Measurements from ENCODE around the gene WDR70. TPM values are rescaled to one million over a fixed set of nuclear protein-coding genes. Genes with fewer than 3 reads are reported as not detected.
"Not testable (repeated sequence)": the region's sequence is repeated elsewhere in the genome, so short reads cannot be mapped to it uniquely, and the experiment has no call there.

WDR70 gene
- total RNA-seq, 2 experiments from 2014 or later: 24.5 to 34.6 TPM

DNA sequence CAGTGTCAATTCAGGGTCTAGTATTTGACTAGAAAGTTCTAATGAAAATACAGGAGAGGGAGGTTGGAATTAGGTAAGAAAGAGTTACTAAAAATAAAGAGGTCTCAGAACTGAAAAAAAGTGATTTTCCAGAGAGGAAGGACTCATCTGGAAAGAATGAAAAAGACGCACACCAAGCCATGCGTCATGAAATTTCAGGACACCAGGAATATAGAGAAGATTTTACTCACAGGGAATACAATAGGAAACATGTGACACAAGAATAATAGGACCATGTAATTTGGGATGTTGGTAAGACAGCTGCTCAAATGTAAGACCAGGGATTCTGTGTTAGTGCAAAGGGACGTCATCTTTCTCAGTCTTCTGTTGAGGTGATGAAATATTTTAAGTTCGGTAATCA is 236.1 kb downstream of the WDR70 start:
- Mint-ChIP-seq H3K36me3 (ENCODE audit: low read depth) (peaks cover 83% of the 10 kb centered on the region), H3K9me3 (peaks cover 5% of the 10 kb centered on the region), H3K4me1 (ENCODE audit: low read depth) (no peaks in the 10 kb centered on the region), H3K27me3 (no peaks in the 10 kb centered on the region), H3K27ac (no peak overlapping the region), H3K4me3 (no peak overlapping the region)
- no peak overlapping the region for H3K27ac ChIP-seq (ENCODE audit: low read depth in 1 of 2, low read length in 2 of 2)
- H3K4me1 ChIP-seq (ENCODE audit: insufficient read depth, low read length): no peaks in the 10 kb centered on the region
- intact Hi-C loops (cut with DNase I, micrococcal nuclease): no loop called here
- ChIA-PET POLR2A (no interaction called here), CTCF (no interaction called here)
- no peaks in the 10 kb centered on the region for H3K36me3 ChIP-seq (ENCODE audit: insufficient read depth, low read length)
- H3K4me3 ChIP-seq (ENCODE audit: low read length): no peak overlapping the region
- H3K9me3 ChIP-seq (ENCODE audit: control insufficient read depth in 1 of 2, insufficient read depth in 1 of 2, low read length in 2 of 2): no peaks in the 10 kb centered on the region
- H3K27me3 ChIP-seq (ENCODE audit: control insufficient read depth in 1 of 2, insufficient read depth in 2 of 2, low read length in 2 of 2): no peaks in the 10 kb centered on the region
- DNase-seq (no peak), ATAC-seq (ENCODE audit: poor library complexity) (no peak)
- TF ChIP-seq, protein P1, sequence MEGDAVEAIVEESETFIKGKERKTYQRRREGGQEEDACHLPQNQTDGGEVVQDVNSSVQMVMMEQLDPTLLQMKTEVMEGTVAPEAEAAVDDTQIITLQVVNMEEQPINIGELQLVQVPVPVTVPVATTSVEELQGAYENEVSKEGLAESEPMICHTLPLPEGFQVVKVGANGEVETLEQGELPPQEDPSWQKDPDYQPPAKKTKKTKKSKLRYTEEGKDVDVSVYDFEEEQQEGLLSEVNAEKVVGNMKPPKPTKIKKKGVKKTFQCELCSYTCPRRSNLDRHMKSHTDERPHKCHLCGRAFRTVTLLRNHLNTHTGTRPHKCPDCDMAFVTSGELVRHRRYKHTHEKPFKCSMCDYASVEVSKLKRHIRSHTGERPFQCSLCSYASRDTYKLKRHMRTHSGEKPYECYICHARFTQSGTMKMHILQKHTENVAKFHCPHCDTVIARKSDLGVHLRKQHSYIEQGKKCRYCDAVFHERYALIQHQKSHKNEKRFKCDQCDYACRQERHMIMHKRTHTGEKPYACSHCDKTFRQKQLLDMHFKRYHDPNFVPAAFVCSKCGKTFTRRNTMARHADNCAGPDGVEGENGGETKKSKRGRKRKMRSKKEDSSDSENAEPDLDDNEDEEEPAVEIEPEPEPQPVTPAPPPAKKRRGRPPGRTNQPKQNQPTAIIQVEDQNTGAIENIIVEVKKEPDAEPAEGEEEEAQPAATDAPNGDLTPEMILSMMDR (IDR thresholded peaks at IDR 0.05): no peak

DNA sequence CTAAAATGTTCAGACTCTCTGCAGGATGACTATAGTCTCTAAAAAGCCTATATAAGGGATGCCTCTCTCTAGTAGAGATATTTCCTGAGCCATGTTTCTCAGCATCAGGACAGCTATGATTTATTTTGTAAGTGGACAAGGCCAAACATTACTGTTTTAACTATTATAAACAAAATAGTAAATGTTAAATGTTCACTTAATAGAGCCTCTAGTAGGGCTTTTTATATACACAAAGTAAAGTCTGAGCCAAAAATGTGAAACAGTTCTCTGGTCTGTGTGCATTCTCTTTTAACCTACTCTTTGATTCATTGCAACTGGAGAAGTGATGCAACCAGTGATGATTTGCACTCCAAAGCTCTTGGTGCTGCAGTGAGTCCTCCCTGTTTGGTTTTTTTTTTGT is 240.2 kb downstream of the WDR70 start:
- H3K36me3 ChIP-seq (ENCODE audit: insufficient read depth, low read length): peaks cover 3% of the 10 kb centered on the region
- intact Hi-C loops (cut with DNase I, micrococcal nuclease): no loop called here
- peaks cover 88% of the 10 kb centered on the region for H3K36me3 Mint-ChIP-seq (ENCODE audit: low read depth)
- TF ChIP-seq, protein P1 (IDR thresholded peaks at IDR 0.05): no peak
- H3K27ac Mint-ChIP-seq: no peak overlapping the region
- no peaks in the 10 kb centered on the region for H3K4me1 ChIP-seq (ENCODE audit: insufficient read depth, low read length)
- ATAC-seq (ENCODE audit: poor library complexity): no peak
- H3K27me3 Mint-ChIP-seq: no peaks in the 10 kb centered on the region
- no peak overlapping the region for H3K4me3 Mint-ChIP-seq
- no peaks in the 10 kb centered on the region for H3K9me3 ChIP-seq (ENCODE audit: control insufficient read depth in 1 of 2, insufficient read depth in 1 of 2, low read length in 2 of 2)
- no peaks in the 10 kb centered on the region for H3K27me3 ChIP-seq (ENCODE audit: control insufficient read depth in 1 of 2, insufficient read depth in 2 of 2, low read length in 2 of 2)
- ChIA-PET POLR2A (no interaction called here), CTCF (no interaction called here)
- H3K4me1 Mint-ChIP-seq (ENCODE audit: low read depth): no peaks in the 10 kb centered on the region
- H3K9me3 Mint-ChIP-seq: peaks cover 9% of the 10 kb centered on the region
- DNase-seq: no peak
- H3K4me3 ChIP-seq (ENCODE audit: low read length): no peak overlapping the region
- no peak overlapping the region for H3K27ac ChIP-seq (ENCODE audit: low read depth in 1 of 2, low read length in 2 of 2)

DNA sequence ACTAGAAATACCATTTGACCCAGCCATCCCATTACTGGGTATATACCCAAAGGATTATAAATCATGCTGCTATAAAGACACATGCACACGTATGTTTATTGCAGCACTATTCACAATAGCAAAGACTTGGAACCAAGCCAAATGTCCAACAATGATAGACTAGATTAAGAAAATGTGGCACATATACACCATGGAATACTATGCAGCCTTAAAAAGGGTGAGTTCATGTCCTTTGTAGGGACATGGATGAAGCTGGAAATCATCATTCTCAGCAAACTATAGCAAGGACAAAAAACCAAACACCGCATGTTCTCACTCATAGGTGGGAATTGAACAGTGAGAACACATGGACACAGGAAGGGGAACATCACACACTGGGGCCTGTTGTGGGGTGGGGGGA is 243.2 kb downstream of the WDR70 start:
- H3K4me3 ChIP-seq (ENCODE audit: low read length); POLR2A ChIA-PET; CTCF ChIA-PET; H3K27ac ChIP-seq (ENCODE audit: low read depth in 1 of 2, low read length in 2 of 2); ATAC-seq (ENCODE audit: poor library complexity); H3K4me1 ChIP-seq (ENCODE audit: insufficient read depth, low read length); H3K27me3 Mint-ChIP-seq; H3K27me3 ChIP-seq (ENCODE audit: control insufficient read depth in 1 of 2, insufficient read depth in 2 of 2, low read length in 2 of 2); DNase-seq; H3K27ac Mint-ChIP-seq; H3K4me3 Mint-ChIP-seq; H3K36me3 ChIP-seq (ENCODE audit: insufficient read depth, low read length); H3K4me1 Mint-ChIP-seq (ENCODE audit: low read depth); intact Hi-C loops (cut with DNase I, micrococcal nuclease): not testable (repeated sequence)
- H3K36me3 Mint-ChIP-seq (ENCODE audit: low read depth): peaks cover 91% of the 10 kb centered on the region
- peaks cover 0 to 10% of the 10 kb centered on the region in 2 experiments for H3K9me3 ChIP-seq (ENCODE audit: control insufficient read depth in 1 of 2, insufficient read depth in 1 of 2, low read length in 2 of 2)
- H3K9me3 Mint-ChIP-seq: peaks cover 13% of the 10 kb centered on the region

DNA sequence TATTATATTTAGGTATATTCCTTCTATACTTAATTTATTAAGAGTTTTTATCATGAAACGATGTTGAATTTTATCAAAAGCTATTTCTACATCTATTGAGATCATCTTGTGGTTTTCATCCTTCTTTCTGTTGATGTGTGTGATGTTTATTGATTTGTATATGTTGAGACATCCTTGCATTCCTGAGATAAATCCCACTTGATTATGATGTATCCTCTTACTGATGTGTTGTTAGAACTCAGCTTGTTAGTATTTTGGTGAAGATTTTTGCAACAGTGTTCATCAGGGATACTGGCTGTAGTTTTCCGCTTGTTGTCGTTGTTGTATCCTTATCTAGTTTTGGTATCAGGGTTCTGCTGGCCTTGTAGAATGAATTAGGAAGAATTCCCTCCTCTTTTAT is 247.1 kb downstream of the WDR70 start:
- CTCF ChIA-PET: no interaction called here
- Histone ChIP-seq H3K36me3 (ENCODE audit: insufficient read depth, low read length) (peaks cover 2% of the 10 kb centered on the region), H3K4me3 (ENCODE audit: low read length) (no peak overlapping the region), H3K4me1 (ENCODE audit: insufficient read depth, low read length) (no peaks in the 10 kb centered on the region), H3K9me3 (ENCODE audit: control insufficient read depth in 1 of 2, insufficient read depth in 1 of 2, low read length in 2 of 2) (peaks cover 0 to 28% of the 10 kb centered on the region in 2 experiments), H3K27ac (ENCODE audit: low read depth in 1 of 2, low read length in 2 of 2) (no peak overlapping the region), H3K27me3 (ENCODE audit: control insufficient read depth in 1 of 2, insufficient read depth in 2 of 2, low read length in 2 of 2) (no peaks in the 10 kb centered on the region)
- H3K4me3 Mint-ChIP-seq: no peak overlapping the region
- no peaks in the 10 kb centered on the region for H3K27me3 Mint-ChIP-seq
- no peak for DNase-seq
- H3K9me3 Mint-ChIP-seq: peaks cover 24% of the 10 kb centered on the region
- POLR2A ChIA-PET: no interaction called here
- H3K36me3 Mint-ChIP-seq (ENCODE audit: low read depth): peaks cover 94% of the 10 kb centered on the region
- no peak overlapping the region for H3K27ac Mint-ChIP-seq
- ATAC-seq (ENCODE audit: poor library complexity): no peak
- TF ChIP-seq, protein P1 (IDR thresholded peaks at IDR 0.05): no peak
- intact Hi-C loops (cut with DNase I, micrococcal nuclease): no loop called here
- no peaks in the 10 kb centered on the region for H3K4me1 Mint-ChIP-seq (ENCODE audit: low read depth)
